ENCODE results near the gene SYT1.
A peak's percentile ranks its signal among the peaks of the same experiment; 100 is the strongest.
"Not testable (repeated sequence)": the region's sequence is repeated elsewhere in the genome, so short reads cannot be mapped to it uniquely, and the experiment has no call there.

SYT1 gene

GRCh38 chr12:79023261-79023660, 158.7 kb downstream of the SYT1 start:
- no peak for FAIRE-seq
- DNase-seq (ENCODE audit: insufficient read length, low spot score) = no peak
- TF ChIP-seq POLR2A (IDR thresholded peaks at IDR 0.05; ENCODE audit: low read depth, low read length) = no peak

- DNase-seq (ENCODE audit: insufficient read length, low spot score) (no peak), FAIRE-seq (no peak)
- TF ChIP-seq POLR2A (IDR thresholded peaks at IDR 0.05; ENCODE audit: low read depth, low read length) = no peak
Observed at GRCh38 chr12:79023784-79024183, 159.2 kb downstream of the SYT1 start.

GRCh38 chr12:79033788-79034187, 169.2 kb downstream of the SYT1 start:
- FAIRE-seq = no peak
- TF ChIP-seq POLR2A (IDR thresholded peaks at IDR 0.05; ENCODE audit: low read depth, low read length) = no peak
- DNase-seq (ENCODE audit: insufficient read length, low spot score) = no peak

- FAIRE-seq; DNase-seq (ENCODE audit: insufficient read length, low spot score): not testable (repeated sequence)
Observed at GRCh38 chr12:79044748-79045147, 180.2 kb downstream of the SYT1 start.

- DNase-seq (ENCODE audit: insufficient read length, low spot score); FAIRE-seq: not testable (repeated sequence)
Observed at GRCh38 chr12:79045149-79045703, 180.7 kb downstream of the SYT1 start.

GRCh38 chr12:79046021-79046420, 181.4 kb downstream of the SYT1 start:
- DNase-seq (ENCODE audit: insufficient read length, low spot score) (no peak), FAIRE-seq (no peak)
- no peak for TF ChIP-seq POLR2A (IDR thresholded peaks at IDR 0.05; ENCODE audit: low read depth, low read length)

- FAIRE-seq (no peak), DNase-seq (ENCODE audit: insufficient read length, low spot score) (no peak)
- TF ChIP-seq POLR2A (IDR thresholded peaks at IDR 0.05; ENCODE audit: low read depth, low read length) = no peak
Observed at GRCh38 chr12:79048962-79049361, 184.4 kb downstream of the SYT1 start.

GRCh38 chr12:79053394-79053793, 188.8 kb downstream of the SYT1 start:
- DNase-seq (ENCODE audit: insufficient read length, low spot score) (no peak), FAIRE-seq (no peak)

GRCh38 chr12:79055926-79056674, 191.5 kb downstream of the SYT1 start:
- FAIRE-seq (peak; percentile 98), DNase-seq (ENCODE audit: insufficient read length, low spot score) (peak; percentile 4)
- TF ChIP-seq POLR2A (IDR thresholded peaks at IDR 0.05; ENCODE audit: low read depth, low read length) = no peak

More at GRCh38 chr12:79053394-79053793, 188.8 kb downstream of the SYT1 start:
- TF ChIP-seq POLR2A (IDR thresholded peaks at IDR 0.05; ENCODE audit: low read depth, low read length) = no peak

GRCh38 chr12:79056775-79057174, 192.2 kb downstream of the SYT1 start:
- DNase-seq (ENCODE audit: insufficient read length, low spot score) (no peak), FAIRE-seq (no peak)
- TF ChIP-seq POLR2A (IDR thresholded peaks at IDR 0.05; ENCODE audit: low read depth, low read length) = no peak

GRCh38 chr12:79057540-79057939, 193.0 kb downstream of the SYT1 start:
- no peak for TF ChIP-seq POLR2A (IDR thresholded peaks at IDR 0.05; ENCODE audit: low read depth, low read length)
- DNase-seq (ENCODE audit: insufficient read length, low spot score) = no peak

GRCh38 chr12:79058342-79058741, 193.8 kb downstream of the SYT1 start:
- DNase-seq (ENCODE audit: insufficient read length, low spot score) (no peak), FAIRE-seq (peak; percentile 81)
- TF ChIP-seq POLR2A (IDR thresholded peaks at IDR 0.05; ENCODE audit: low read depth, low read length) = no peak

More at GRCh38 chr12:79057540-79057939, 193.0 kb downstream of the SYT1 start:
- no peak for FAIRE-seq

GRCh38 chr12:79059557-79059956, 195.0 kb downstream of the SYT1 start:
- TF ChIP-seq POLR2A (IDR thresholded peaks at IDR 0.05; ENCODE audit: low read depth, low read length) = no peak
- FAIRE-seq (no peak), DNase-seq (ENCODE audit: insufficient read length, low spot score) (no peak)

- FAIRE-seq (no peak), DNase-seq (ENCODE audit: insufficient read length, low spot score) (no peak)
- TF ChIP-seq POLR2A (IDR thresholded peaks at IDR 0.05; ENCODE audit: low read depth, low read length) = no peak
Observed at GRCh38 chr12:79063258-79063657, 198.7 kb downstream of the SYT1 start.

GRCh38 chr12:79067977-79068376, 203.4 kb downstream of the SYT1 start:
- DNase-seq (ENCODE audit: insufficient read length, low spot score) (no peak), FAIRE-seq (no peak)
- no peak for TF ChIP-seq POLR2A (IDR thresholded peaks at IDR 0.05; ENCODE audit: low read depth, low read length)

Measured in H54 (cell line).